GM12874 (cell line): Measurements from ENCODE around the gene MORF4L2.

ENCODE experiments used
- TF ChIP-seq, protein P1 (sequence below): IDR thresholded peaks from 2 replicates; pipeline ENCODE4 v1.5.1; 2011; ENCODE audit warnings: low read depth, mild to moderate bottlenecking, control low read depth, low read length, moderate library complexity; ENCODE audit not compliant: insufficient read depth

MORF4L2 gene

DNA sequence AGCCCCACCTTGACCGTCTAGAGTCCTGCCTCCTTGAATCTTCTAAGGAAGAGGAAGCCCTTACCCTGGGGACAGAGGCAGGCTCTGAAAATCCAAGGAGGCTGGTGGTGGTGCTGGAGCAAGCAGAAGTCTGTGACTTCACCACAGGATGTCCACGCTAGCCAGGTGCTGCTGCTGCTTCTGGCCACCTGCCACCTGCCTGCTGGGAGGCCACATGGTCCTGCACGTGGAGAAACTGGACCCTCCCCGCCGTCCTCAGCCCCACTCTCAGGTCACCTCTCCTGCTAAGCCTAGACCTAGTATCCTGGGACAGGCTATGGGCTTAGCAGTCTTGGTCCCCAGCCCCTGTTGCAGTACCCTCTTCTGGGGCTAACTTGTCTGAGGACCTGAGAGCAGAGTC is 40.0 kb upstream of the MORF4L2 start:
- TF ChIP-seq, protein P1, sequence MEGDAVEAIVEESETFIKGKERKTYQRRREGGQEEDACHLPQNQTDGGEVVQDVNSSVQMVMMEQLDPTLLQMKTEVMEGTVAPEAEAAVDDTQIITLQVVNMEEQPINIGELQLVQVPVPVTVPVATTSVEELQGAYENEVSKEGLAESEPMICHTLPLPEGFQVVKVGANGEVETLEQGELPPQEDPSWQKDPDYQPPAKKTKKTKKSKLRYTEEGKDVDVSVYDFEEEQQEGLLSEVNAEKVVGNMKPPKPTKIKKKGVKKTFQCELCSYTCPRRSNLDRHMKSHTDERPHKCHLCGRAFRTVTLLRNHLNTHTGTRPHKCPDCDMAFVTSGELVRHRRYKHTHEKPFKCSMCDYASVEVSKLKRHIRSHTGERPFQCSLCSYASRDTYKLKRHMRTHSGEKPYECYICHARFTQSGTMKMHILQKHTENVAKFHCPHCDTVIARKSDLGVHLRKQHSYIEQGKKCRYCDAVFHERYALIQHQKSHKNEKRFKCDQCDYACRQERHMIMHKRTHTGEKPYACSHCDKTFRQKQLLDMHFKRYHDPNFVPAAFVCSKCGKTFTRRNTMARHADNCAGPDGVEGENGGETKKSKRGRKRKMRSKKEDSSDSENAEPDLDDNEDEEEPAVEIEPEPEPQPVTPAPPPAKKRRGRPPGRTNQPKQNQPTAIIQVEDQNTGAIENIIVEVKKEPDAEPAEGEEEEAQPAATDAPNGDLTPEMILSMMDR = no peak

DNA sequence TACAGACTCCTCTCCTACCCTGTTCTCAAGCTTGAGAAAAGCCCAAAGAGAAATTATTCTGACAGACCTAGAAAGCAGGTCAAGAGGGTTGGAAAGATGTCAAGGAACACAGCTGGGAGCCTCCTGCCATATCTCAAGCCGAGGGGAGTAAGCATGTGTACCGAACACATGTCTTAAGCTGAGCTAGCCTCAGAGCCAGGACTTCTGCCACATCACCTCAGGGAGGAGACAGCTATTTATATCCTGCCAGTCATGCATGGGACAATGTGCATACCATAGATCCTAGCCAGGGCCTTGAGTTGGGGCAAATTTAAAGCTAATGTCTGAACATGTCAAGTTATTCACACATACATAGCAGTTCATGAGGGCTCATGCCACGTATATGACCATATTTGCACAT is 36.0 kb upstream of the MORF4L2 start:
- TF ChIP-seq, protein P1 = no peak

DNA sequence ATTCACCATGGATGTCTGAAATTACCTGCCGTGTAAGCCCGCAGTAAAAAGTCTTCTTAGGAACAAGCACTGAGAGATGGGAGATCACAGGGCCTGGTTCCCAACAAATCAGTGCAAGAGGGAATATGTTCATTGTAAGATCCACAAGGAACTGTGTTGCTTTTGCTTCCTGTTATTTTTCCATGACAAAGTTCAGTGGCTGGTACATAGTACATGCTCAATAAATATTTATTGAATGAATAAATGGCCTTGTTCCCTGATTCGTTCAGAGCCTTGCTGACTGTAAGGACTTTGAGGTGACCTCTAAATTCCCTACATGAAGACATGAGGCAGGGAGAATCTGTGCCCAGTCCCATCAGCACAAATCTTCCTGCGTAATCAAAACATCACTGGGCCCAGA is 31.6 kb upstream of the MORF4L2 start:
- TF ChIP-seq, protein P1 = no peak

DNA sequence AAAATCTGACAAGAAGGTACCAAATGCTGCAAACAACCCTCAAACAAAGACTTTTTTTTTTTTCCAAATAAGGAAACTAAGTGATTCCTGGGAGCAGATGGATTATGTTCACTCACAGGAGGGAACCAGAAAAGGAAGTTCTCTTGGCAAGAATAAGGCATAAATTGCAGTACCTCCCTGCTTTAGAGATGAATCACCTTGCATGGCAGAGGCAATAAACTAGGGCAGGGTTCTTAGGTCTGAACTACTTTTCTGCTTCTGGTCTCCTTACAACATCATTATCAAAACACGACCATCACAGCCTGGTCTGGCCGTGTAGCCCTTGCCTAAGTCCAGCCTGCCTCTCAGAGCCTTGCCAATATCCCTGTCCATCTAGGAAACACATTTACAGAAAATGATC is 30.5 kb upstream of the MORF4L2 start:
- TF ChIP-seq, protein P1 = no peak

DNA sequence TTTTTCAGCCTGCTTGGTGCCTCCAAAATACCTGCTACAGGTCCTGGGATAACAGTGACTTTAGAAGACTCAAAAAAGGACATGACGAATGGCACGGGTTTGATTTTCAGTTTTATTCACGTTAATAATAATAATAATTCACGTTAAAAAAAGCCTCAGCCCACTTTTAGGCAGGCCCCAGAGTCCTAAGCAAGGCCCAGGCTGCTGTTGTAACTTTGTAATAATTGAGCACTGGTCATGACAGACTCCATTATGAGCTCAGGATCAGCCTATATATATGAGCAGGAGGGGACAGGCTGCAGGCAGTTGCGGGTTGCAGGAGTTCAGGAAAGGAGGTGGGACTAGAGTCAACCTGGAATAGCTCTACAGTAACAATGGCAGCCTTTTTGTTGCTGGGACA is 24.1 kb upstream of the MORF4L2 start, which contains the start of gene TMEM31:
Gene TMEM31 (plus strand): TSS at position 301 of the 400 bp plus-strand sequence. CDS start 1,350 bp downstream, outside the sequence.
- TF ChIP-seq, protein P1 = no peak

DNA sequence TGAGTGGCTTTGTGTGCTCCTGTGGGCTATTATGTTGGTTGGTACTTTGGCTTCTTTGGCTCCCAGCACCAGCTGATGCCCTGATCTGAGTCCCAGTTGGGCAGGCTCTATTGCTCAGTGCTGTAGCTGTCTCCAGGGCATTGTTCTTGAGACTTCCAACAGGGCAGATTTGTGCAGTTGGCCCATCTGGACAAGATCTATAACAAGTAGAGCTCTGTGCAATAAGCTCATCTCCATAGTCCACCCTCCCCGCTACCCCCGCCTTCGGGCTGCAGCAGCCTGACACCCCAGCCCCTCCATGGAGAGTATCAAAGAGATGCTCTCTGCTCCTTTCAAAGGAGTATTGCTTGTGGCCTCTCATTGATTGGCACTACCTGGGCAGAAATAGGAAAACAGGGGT is 18.4 kb upstream of the MORF4L2 start:
- TF ChIP-seq, protein P1 = no peak

DNA sequence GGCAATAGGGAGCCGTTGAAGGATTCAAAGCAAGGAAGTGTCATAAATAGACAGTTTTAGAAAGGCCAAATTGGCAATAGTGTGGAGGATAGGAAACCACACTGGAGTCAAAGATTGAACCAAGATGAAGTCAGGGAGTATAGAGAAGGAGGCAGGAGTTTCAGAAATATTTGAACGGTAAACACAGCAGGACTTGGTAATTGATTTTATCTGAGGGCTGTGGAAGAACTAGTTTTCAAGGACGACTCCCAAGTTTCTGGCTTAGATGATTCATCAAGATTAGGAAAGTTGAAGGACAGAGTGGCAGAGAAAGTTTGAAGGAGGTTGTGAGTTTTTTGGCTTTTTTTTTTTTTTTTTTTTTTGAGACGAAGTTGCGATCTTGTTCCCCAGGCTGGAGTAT is 12.7 kb upstream of the MORF4L2 start:
- TF ChIP-seq, protein P1 = no peak
